SH-SY5Y (cell line): ENCODE measurements around the gene ABLIM2.

Experiments
- GATA2 ChIP-seq: IDR thresholded peaks from 2 replicates; pipeline ENCODE4 v1.6.1; 2011; ENCODE audit warnings: mild to moderate bottlenecking, low read depth, low read length
- GATA3 ChIP-seq: IDR thresholded peaks from 2 replicates; pipeline ENCODE4 v1.6.1; 2011; ENCODE audit warnings: low read depth, mild to moderate bottlenecking, low read length, moderate library complexity

Gene ABLIM2

GRCh38 chr4:8063974-8064563, 94.5 kb downstream of the ABLIM2 start:
- no peak for TF ChIP-seq GATA3
- no peak for TF ChIP-seq GATA2

DNA sequence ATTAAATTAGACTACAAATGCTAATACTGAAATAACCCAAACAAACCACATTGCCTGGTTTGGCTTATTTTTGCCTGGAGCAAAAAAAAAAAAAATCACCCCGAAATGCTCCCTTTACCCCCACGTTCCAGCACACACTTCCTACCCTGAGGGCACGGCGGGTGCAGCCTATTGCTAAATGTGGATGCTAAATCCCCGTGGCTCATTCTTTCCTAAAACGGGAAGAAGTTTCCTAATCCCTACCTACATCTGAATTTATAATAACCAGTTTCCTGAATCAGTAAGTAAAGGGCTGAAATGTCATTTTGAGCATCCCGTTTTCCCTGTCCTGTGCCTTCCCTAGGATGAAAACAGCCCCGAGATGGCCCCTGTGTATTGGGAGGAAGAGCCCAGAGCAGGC, 97.0 kb downstream of the ABLIM2 start:
- TF ChIP-seq GATA2: no peak
- no peak for TF ChIP-seq GATA3

- TF ChIP-seq GATA2: no peak
- no peak for TF ChIP-seq GATA3
Measured at GRCh38 chr4:8061145-8061544, 97.5 kb downstream of the ABLIM2 start.

- no peak for TF ChIP-seq GATA2
- TF ChIP-seq GATA3: no peak
Measured at GRCh38 chr4:8060632-8061031, 98.0 kb downstream of the ABLIM2 start.

- no peak for TF ChIP-seq GATA2
Measured at GRCh38 chr4:8058031-8058479, 100.6 kb downstream of the ABLIM2 start.

- TF ChIP-seq GATA2 (no peak), GATA3 (no peak)
Measured at GRCh38 chr4:8055206-8055605, 103.4 kb downstream of the ABLIM2 start.

DNA sequence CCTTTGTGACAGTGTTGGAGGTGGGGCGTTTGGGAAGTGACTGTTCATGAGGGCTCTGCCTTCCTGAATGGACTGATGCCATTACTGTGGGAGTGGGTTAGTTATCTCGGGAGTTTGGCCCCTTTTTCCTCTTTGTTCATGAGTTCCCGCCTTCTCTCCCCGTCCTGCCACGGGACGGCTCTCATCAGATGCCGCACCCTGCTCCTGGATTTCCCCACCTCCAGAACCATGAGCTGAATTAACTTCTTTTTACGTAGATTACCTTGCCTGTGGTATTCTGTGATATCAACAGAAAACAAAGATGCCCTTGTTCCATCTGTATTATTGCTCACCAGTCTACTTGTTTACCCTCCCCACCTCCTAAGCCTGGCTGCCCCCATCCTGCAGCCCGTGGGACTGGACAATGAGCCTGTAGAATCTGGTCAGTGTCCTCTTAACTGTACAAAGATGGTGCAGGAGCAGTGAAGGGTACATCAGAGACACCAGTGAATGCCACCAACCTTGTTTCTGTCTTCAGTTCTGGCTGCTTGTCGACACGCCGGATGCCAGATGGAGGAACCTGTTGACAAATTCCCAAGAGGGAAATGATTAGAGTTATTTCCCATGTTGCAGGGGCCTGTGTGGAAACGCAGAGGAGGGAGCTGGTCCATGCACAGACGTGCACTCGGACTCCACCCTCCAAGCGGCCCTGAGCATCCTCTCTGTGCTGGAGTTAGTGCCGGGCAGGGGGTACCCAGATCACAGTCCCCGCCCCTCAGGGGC, 104.7 kb downstream of the ABLIM2 start:
- TF ChIP-seq GATA2: no peak
- no peak for TF ChIP-seq GATA3

DNA sequence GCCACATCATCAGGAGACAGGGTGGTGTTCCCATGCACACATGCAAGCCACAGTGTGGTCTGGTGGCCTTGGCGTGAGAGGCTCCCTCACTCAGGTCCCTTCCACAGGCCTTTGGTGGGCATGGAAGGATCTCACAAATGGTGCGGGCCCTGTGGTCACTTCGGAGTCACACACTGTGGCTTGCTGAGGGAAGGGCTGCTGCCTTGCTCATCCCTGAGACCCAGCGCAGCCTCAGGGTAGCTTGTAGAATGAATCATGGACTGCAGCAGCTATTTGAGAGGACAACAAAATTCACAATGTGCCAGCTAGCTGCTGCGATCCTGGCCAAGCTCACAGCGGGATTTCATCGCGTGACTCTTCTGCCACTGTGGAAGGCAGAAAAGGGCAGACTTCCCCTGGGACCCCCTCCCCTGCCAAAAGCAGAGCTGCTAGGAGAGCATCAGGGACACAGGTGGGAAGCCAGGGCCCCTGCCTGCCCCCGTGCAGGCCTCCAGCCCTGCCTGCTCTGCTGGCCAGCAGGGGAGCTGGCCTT, 106.4 kb downstream of the ABLIM2 start:
- TF ChIP-seq GATA3: no peak
- no peak for TF ChIP-seq GATA2

- TF ChIP-seq GATA3: no peak
- TF ChIP-seq GATA2: no peak
Measured at GRCh38 chr4:8051644-8052043, 107.0 kb downstream of the ABLIM2 start.

DNA sequence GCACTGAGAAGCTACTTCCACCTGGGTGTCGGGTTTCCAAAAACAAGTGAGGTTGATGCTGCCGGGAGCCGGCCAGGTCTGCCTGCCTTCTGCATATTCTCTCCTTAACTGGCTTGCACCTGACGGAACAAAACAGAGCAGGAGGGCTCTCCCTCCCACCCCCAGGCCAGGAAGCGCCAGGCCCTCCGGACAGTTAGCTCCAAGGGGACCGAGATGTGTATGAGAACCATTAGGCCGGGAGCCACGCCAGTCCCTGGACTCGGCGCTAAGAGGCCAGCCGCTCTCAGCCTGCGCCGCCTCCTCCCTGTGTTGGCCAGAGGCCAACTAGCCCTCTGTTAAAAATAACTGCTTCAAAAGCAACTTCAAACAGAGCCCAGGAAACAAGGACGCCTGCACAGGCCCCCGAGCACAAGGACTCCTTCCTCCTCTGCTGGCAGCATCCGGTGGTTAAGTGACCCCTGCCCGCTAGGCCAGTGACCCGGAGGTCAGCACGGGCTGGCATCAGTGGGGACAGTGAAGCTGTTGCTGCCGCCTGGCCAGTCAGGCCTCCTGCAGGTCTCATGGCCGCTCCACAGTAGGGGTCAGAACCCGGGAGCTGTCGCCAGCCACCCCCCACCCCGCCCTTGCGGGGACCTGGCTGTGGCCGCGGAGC, 107.9 kb downstream of the ABLIM2 start:
- TF ChIP-seq GATA2: no peak
- TF ChIP-seq GATA3: no peak

DNA sequence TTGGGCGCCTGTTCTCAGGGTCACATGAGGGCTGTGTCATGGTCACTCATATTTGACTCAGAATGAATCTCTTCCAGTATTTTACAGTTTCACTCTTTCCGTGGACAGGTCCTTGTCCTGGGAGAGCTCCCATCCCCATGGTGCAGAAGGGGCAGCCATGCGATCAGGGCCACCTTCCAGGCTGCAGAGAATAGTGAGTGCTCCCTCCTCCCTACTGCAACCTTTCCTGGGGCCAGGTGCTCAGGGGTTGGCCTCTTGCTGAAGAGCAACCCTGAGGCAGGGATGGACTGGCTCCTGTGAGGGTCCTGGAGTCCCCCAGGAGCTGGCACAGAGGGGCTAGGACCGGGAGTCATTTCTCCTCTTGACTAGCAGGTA, 108.4 kb downstream of the ABLIM2 start:
- no peak for TF ChIP-seq GATA2
- no peak for TF ChIP-seq GATA3

GRCh38 chr4:8048856-8049676, 109.5 kb downstream of the ABLIM2 start:
- TF ChIP-seq GATA2 (no peak), GATA3 (no peak)

GRCh38 chr4:8047837-8048678, 110.6 kb downstream of the ABLIM2 start:
- no peak for TF ChIP-seq GATA3
- no peak for TF ChIP-seq GATA2
